ENCODE results near the gene KLHL29.

KLHL29 gene

DNA sequence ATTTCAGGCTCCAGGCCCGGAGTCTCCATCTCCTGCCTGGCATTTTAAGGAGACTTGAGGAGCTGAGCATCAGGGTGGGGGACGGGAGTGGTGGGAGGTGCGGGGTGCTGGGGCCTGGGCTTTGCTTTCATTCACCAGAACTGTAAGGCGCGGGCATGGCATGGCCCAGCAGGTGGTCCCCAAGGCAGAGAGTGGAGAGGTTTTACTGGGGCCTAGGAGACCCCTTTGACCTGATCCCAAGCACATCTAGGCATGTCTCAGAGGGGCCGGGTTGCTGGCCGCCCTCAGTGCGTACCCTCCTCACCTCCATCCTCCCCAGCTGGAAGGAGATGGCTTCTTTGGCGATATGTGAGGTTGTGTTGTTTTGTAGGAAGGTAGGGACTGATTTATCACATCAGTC is 172.5 kb downstream of the KLHL29 start:
- no peak for DNase-seq

DNA sequence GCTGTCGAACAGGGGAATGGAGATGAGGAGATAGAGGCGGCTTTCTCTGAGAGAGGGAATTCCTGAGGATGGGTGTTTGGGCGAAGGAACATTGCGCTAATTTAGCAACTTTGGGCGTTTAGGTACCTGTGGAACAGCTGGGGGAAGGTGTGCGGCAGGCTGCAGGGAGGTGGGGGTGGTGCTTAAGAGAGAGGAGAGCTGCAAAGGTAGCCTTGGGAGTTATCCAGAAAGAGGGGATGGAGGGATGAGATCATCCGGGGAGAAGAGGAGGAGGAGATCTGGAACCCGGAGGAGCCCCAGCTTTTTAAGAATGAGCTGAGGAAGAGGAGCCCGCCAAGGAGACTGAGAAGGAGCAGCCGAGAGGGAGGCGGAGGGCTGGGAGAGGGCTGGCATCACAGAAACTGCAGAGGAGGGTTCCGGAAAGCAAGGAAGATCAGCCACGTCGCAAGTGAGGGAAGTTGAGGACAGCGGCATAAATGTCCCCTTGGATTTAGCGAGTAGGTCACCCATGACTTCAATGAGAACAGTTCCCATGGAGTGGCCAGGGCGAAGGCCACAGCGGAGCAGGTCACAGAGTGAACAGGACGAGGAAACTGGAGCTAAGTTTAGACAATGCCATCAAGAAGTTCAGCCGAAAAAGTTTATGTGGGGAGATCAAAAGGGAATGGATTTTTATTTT is 174.7 kb downstream of the KLHL29 start:
- no peak for DNase-seq

DNA sequence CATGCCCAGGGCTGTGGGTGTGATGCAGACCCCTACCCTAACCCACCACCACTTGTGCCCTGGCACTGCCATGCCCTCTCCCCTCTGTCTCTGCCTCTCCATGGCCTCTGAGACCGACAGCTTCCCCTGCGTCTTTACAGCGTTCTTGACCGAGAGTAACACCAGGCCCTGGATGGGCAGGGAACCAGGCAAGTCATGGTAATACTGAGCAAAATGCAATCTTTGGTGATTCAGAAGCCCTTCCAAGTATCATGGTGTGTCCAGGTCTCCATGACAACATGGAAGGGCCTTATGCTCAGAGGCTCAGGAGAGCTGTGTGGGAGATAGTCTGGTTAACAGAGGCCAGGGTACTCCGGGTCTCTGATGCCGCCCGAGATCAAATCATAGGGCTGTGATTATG is 176.1 kb downstream of the KLHL29 start:
- no peak for DNase-seq

DNA sequence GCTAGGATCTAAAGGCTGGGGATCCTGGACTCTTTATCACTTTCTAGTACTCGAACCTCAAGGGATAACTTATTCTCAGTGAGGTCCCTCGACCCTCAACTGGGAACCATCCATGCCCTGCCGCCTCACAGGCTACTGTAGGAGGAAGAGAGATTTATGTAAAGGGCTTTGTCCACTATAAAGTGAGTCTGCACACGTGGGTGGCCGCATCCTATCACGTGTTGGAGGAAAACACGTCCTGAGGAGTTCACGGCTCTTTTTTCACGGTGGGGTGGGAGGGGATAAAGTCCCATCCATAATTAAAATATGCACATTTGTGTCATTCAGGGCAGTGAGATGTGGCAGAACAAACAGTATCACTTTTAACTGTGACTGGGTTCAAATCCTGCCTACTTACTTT is 176.6 kb downstream of the KLHL29 start:
- DNase-seq, result no peak

DNA sequence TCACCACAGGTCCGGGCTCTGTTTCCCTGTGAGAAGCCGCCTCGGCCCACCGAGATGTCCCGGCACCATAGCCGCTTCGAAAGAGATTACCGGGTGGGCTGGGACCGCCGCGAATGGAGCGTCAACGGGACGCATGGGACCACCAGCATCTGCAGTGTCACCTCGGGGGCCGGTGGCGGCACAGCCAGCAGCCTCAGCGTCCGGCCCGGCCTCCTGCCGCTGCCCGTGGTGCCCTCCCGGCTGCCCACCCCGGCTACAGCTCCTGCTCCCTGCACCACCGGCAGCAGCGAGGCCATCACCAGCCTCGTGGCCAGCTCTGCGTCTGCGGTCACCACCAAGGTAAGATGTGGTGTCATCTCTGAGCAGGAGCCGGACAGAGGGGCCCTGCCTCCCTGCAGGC is 177.2 kb downstream of the KLHL29 start:
- no peak for DNase-seq

DNA sequence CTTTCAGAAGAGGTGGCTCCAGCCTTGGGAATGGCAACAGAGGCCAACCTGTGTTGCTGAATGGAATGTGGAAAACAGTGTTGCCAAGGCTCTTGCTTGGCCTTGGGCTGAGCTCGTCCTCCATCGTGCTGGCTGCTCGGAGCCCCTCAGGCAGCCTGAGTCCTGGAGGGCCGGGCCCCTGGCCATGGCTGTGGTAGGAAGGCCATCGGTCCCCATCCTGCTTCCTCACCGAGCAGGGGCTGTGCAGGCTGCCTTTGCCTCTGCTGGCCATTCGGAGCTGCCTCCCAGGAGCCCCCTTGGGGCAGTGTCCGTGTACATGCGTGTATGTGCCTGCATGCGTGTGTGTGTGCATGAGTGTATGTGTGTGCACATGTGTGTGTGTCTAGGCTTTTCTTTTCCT is 178.2 kb downstream of the KLHL29 start:
- DNase-seq, result no peak

DNA sequence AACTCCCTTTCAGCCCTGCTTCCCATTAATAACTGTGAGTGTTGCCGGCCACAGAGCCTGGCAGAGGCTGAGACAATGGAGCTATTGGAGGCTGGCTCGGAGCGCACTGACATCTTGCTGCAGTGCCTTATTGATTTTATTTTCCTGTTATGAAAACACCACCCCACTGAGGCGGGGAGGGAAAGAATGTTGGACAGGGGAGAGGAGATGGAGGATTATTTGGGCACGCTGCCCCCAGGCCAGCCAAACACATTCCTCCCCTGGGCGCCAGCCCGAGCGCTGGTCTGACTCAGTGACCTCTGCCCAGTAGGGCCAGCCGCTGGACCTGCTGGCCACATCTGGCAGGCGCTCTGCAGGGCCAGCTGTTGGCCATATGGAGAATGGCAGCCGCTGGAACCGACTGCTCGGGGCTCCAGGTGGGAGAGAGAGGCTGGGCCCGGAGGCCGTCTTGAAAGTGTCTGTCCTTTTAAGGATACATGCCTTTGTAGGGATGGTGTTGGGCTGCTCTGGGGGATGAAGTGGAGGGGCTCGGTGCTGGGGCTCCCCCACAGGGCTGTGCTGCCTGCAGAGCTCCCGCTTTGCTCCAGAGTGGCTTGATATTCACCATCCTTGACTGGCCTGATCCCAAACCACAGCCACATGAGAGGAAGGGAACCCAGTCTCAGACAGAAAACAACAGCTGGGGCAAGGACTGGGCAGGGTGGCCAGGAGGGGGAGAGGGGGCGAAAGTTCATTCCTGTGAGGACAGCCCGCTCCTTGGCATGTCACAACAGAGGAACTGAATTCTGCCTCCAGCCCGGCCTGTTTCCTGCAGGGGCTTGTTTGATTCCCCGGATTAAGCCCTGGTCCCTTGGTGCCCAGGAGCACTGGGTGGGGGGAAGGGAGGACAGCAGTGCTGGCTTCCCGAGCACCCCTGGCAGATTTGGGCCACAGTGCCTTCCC is 179.0 kb downstream of the KLHL29 start:
- no peak for DNase-seq

DNA sequence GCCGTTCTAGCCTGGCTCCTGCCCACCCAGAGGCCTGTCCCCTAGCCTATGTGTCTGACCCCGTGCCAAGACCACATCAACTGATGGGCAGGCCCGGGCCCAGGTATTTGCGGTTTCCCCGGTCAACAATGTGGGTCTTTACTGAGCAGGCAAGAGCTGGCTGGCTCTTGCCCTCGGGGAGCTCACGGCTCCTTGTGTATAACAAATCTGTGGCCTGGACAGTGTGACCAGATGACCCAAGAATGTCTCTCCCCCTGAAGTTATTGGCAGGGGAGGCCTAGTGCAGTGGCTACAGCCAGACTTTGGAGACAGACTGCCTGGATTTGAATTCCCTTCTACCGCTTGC is 179.6 kb downstream of the KLHL29 start:
- no peak for DNase-seq

DNA sequence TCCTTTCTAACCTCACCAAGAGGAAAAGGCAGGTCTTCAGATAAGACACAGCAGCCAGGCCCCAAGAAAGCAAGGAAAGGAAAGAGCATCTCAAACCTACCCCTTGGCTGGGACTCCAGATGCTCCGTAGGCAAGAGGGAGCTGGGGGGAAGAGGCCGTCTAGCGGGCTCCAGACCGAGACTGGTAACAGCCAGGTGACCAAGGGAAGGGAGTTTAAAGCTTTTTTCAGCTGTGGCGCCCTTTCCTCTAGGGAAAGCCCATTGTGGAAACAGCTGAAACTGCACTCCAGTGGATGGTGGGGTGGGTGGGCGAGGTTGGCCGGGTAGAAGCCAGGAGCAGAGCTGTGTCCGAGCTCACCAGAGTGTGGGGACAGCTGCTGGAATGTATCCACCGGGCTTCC is 180.4 kb downstream of the KLHL29 start:
- no peak for DNase-seq

DNA sequence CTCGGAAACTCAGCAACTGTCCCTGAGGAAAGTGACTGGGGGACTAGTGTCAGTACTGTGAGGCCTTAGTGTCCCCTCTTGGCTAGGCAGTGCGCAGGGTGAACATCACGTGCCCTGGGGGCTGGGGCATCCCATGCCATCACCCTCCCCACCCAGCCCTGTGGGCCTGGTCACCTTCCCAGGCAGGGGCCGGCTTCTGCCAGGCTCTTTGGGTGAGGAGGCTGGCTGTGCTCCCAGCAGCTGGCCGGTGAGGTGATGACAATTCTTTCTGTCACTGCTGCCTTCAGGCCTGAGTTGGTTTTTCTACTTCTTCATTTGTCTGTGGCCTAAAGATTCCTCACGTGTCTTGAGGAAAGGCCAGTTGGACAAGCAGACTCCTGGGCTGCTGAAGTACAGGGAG is 180.8 kb downstream of the KLHL29 start:
- no peak for DNase-seq

DNA sequence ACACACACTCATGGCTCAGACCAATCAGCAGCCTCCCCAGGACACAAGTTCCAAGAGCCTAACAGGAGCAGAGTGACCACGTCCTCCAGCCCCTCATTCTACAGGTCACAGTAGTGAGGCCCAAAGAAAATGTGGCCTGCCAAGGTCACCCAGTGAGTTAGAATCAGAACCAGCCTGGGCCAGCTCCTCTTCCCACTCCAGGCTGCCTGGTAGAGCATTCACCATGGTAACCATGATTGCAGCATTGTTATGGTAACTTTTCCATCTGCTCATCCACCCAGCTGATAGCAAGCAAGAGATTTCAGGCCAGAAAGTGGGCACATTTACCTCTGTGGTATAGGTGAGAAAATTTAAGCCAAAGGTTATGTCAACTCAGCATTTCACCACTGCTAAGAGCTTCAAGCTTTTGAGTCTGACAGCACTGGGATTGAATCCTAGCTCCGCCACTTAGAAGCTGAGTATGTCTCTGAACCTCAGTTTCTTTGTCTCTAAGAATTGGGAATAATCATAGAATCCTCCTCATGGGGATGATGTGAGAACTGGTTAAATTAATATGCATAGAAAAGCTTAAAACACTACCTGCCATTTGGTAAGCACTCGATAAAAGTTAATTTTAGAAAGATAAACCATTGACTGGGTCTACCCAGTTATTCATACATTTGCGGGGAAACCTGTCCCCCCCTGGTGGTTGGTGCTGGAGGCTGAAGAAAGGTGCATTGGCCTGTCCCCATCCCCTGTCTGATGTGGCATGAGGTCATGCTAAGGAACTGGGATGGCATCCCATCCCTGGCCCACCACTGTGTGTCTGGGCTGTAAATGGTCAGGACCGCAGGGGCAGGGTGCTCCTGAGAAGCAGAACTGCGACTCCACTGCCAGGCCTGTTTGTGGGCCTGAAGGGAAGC is 181.5 kb downstream of the KLHL29 start:
- peak; percentile 53 for DNase-seq

DNA sequence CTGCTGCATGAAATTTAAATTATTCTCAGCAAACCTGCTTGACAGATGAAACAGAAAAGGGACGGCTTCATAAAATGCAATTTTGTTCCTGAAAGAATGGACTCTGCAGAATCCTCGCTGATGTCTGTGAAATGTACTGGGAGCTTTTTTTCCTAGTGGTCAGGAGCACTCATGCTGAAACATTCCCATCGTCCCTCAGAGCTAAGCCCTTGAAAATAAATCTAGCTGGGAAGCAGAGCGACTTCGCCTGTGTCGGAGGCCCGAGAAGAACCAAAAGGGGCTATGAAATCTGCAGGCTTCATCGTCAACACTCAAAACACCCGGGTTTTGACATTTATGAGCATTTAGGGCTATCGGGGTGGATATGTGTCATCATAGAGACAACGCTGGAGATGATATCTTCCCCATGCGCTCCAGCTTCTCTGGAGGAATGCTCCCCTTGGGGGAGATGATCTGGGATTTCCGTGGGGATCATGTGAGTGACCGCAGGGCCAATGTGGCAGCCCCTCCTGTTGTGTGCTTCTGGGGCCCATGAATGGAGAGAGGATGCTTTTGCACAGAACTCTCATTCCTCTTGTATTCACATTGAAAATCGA is 182.3 kb downstream of the KLHL29 start:
- DNase-seq, result no peak

DNA sequence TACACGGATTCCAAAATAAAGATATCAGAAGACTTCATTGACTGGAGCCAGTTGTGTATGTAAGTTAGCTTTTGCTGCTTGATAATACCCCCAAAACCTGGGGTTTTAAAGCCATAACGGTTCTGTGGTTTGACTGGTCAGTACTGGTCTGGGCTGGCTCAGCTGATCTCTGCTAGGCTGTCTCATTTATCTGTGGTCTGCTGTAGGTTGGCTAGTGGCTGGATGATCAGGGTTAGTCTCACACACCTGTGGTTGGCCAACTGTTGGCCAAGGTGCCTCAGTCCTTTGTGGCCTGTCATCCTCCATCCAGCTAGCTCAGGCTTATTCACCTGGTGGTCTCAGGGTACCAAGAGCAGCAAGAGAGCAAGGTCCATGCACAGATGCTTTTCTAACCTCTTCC is 183.2 kb downstream of the KLHL29 start:
- DNase-seq, result no peak

DNA sequence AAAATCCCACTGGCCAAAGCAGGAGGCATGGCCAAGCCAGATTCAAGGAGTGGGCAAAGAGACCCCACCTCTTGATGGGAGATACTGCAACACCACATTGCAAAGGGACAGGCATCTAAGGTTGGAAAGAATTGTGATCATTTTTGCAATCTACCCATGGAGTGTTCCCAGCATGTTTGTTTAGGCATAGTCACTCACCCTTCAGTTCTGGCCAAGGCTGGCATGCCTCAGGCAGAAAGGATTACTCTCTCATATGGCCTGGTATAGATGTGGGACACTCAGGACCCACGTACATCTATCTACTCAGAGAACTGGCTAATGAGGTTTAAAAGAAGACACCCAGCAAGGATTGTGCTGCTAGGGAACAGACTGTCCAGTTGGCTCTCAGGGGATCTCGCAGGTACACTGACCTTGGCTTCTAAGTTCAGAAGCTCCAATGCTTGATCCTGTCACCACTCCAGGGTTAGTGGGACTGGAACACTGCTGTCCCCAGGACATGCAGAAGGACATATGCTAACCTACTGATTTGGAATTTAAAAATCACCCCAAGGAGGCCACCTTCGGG is 183.7 kb downstream of the KLHL29 start:
- DNase-seq, result no peak

DNA sequence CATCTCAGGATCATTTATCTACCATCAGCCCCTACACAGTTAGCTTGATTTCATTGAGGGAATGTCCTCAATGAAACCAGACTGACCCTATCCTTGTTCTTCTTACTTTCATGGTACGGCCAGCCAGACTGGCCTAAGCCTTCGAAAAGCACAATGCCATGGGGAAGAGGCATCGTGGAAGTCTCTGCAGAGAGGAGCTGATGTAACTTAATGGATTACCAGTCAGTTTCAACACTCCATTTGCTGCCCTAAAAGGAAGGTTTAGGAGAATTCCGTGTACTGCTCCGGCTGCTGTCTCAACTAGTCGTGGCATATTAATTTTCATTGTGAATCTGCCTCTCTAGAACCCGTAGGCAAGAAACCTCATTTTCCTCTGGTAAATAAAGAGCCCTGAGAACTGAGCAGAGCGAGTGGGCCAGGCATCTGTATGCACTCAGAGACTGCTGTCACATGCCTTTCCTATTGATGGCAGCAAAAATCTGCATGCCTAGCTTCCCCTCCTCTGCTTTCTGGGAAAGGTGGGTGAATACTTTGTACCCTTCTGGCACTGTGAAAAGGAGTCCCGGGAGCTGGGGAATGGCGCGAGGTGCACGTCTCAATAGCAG is 184.9 kb downstream of the KLHL29 start:
- no peak for DNase-seq

DNA sequence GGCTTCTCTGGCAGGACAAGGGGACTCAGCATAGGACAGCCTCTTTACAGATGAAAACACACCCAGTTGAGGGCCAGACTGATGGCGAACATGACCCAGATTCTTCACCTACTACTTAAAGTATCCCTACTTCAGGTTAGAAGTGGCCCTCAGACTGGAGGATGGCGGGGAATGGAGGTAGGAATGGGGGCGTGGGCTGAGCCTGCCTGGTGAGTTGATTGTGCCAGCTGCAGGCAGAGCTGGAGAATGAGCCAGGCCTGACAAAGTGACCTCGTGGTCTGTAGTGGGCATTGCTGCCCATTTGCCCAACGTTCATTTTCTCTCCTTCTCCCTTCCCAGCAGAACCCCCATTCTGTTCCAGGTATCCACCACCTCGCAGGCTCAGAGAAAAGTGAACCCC is 186.1 kb downstream of the KLHL29 start:
- no peak for DNase-seq

DNA sequence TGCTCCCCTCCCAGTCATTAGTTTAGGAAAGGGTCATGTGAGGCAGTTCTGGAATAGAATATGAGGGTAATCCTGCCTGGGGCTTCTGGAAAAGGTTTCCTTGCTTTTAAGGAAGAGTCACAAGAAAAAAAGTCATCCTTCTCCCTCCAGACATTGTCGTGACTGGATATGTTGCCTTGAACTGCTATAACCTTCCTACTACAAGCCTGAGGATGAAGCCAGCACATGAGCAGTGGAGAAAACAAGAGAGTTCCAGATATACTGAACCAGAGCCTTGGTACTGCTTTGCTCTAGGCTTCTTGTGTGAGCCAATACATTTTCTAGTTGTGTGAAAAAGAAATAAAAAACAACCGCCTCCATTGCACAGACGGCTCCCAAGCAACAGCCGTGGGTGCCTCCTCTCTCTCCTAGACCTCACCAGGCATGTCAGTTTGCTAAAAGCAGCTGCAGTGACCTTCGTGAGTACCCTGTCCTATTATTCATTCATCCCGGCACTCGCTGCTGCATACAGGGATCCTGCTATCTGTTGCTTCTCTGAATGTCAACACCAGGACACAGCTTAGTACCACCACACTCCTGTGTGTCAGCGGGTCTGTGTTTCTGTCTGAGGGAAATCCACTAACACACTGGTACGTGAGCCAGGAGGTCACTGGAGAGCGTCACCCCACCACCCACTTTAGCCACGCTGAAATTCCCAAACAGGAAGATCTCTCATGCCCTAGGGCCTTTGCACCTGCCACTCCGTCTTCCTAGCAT is 186.7 kb downstream of the KLHL29 start:
- DNase-seq, result no peak

DNA sequence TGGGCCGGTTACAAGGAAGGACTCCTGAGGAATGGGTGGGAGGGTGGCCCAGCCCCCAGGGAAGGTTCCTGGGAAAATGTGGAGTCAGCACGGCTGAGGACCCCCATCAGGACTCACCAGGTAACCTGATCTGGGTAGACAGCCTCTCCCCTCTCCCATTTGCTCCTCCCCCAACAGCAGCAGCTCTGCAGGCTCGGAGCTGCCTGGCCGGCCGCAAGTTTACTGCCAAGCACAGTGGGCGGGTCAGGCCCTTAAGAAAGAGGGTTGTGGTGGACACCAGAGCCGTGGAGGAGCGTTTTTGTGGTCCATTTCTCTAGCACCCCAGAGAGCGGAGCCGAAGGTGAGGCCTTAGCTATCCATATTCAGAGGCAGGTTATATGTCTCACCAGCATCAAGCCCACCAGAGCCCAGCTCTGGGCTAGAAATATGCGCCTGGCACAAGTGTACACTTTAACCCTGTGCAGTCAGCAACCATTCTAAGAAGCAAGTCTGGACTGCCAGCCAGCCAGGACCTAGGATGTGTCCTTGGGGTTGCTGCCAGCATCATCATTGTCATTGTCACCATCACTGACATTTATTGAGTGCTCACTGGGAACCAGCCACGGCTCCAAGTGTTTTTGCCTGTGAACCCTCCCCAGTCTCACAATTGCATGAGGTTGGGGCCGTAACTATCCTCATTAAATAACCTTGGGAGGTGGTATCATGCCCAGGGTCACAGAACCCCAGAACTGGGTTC is 190.1 kb downstream of the KLHL29 start:
- no peak for DNase-seq

DNA sequence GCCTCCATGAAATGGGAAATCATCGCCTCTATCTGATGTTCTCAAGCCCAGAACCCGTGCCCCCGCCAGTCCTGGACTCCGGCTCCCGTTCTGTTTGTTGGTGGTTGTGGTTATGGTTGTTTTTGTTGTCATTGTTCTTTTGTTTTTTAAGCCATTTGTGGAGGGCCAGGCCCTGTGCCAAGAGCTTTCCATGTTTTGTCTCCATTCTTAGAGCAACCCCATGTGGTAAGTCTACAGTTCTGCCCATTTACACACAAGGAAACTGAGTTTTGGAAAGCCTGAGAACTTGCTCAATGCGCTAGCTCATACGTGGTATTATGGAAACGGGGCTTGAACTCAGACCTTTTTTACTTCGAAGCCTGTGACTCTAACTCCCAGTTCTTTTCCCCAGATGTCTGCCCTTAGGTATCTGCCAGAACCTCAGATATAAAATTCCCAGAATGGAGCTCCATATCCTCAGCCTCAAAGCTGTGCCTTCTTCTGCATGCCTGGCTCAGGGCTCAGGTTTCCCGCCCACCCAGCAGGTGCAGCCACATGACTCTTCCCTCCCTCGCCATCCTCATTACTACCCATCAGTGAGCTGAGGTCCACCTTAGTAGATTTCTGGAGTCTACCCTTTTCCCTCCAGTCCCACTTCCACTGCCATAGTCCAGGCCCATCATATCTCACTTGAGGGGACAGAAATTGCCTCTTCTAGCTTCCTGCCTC is 194.1 kb downstream of the KLHL29 start:
- DNase-seq, result no peak

DNA sequence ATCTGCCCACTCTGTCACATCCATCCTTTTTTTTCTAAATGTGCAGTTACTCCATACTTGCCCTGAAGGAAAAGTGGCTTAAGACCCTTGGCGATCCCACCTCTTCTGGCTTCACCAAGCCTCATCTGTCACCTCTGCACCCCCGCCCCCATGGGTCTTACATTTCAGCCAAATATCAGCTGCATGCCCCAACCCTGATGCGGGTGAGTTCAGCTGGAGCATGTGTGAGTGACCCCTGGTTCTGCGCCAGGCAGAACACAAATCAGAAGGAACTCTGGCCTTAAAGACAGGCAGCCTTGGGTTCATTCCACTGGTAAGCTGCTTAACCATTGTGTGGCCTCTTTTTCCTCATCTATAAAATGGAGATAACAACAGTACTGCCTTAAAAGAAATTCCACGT is 194.7 kb downstream of the KLHL29 start:
- no peak for DNase-seq
